ENCODE measurements around the gene EFCAB6.

- TF ChIP-seq CTCF (IDR thresholded peaks at IDR 0.05 in 8 of 11, conservative IDR thresholded peaks at IDR 0.05 in 3 of 11) (no peak), POLR2A (IDR thresholded peaks at IDR 0.05) (no peak)
Measured at GRCh38 chr22:43490311-43490710, 321.8 kb downstream of the EFCAB6 start.
